ENCODE measurements around the gene ATP12A.

The ATP12A gene

GRCh38 chr13:24748061-24748400 lies 67.8 kb downstream of the ATP12A start:
- DNase-seq (ENCODE audit: low read depth), result no peak
- TF ChIP-seq CTCF (conservative IDR thresholded peaks at IDR 0.05; ENCODE audit: low read depth, low read length), result no peak
- H3K4me3 ChIP-seq (ENCODE audit: low read depth, low read length), result no peak overlapping the region

GRCh38 chr13:24759197-24759596 lies 79.0 kb downstream of the ATP12A start:
- no peak overlapping the region for H3K4me3 ChIP-seq (ENCODE audit: low read depth, low read length)
- TF ChIP-seq CTCF (conservative IDR thresholded peaks at IDR 0.05; ENCODE audit: low read depth, low read length), result no peak
- no peak for DNase-seq (ENCODE audit: low read depth)
